ENCODE measurements around the gene RNF32. TPM values are rescaled to one million over a fixed set of nuclear protein-coding genes. Genes with fewer than 3 reads are reported as not detected.

Gene RNF32
- polyA plus RNA-seq, 3 donors, result 0.03 to 0.13 TPM; not detected in 1

DNA sequence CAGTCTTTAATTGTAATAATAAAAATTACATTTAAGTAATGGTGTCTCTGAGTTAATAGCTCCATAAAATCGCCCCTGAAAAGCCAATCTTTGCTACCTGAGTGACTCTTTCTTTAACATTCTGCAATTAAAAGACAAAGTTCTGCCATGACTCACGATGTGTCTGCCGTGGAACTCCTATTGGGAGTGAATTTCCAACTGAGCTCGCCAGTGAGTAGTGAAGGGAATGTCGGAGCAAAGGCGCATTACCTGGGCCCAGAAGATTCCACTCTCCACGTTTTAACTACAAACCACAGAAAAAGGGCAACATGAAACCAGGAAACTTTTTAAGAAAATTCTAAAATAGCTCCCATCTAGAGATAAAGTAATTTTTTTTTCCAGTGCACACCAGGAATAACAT, 36.9 kb upstream of the RNF32 start:
- H2AFZ ChIP-seq (ENCODE audit: insufficient read depth, low read depth, low read length, poor library complexity, severe bottlenecking), result no peak overlapping the region
- Mint-ChIP-seq H3K4me3 (no peak overlapping the region), H3K27me3 (ENCODE audit: low read depth in 3 of 3) (peaks cover 15 to 36% (median 20%) of the 10 kb centered on the region in 3 donors), H3K36me3 (no peaks in the 10 kb centered on the region), H3K9me3 (peaks cover 0 to 6% (median 1%) of the 10 kb centered on the region in 7 donors), H3K27ac (no peak overlapping the region), H3K4me1 (peaks cover 2% of the 10 kb centered on the region)
- no peak overlapping the region for H3K4me2 ChIP-seq (replicated peaks; ENCODE audit: extremely low read depth, low read length, poor library complexity, severe bottlenecking)
- no peaks in the 10 kb centered on the region for H3K9me3 ChIP-seq (replicated peaks in 1 of 2; ENCODE audit: control insufficient read depth in 1 of 2, insufficient read depth in 1 of 2, low read length in 2 of 2)
- H3K4me3 ChIP-seq (replicated peaks in 1 of 3; ENCODE audit: low read depth in 2 of 3, low read length in 3 of 3), result no peak overlapping the region
- no peak for DNase-seq
- WGBS (ENCODE audit: insufficient coverage), result no CpG with 5 or more reads among the region's 7 CpGs
- intact Hi-C loops (cut with micrococcal nuclease), result no loop called here
- H3K36me3 ChIP-seq (replicated peaks in 1 of 2; ENCODE audit: control insufficient read depth in 1 of 2, insufficient read depth in 2 of 2, low read length in 2 of 2), result no peaks in the 10 kb centered on the region
- TF ChIP-seq, protein P1, sequence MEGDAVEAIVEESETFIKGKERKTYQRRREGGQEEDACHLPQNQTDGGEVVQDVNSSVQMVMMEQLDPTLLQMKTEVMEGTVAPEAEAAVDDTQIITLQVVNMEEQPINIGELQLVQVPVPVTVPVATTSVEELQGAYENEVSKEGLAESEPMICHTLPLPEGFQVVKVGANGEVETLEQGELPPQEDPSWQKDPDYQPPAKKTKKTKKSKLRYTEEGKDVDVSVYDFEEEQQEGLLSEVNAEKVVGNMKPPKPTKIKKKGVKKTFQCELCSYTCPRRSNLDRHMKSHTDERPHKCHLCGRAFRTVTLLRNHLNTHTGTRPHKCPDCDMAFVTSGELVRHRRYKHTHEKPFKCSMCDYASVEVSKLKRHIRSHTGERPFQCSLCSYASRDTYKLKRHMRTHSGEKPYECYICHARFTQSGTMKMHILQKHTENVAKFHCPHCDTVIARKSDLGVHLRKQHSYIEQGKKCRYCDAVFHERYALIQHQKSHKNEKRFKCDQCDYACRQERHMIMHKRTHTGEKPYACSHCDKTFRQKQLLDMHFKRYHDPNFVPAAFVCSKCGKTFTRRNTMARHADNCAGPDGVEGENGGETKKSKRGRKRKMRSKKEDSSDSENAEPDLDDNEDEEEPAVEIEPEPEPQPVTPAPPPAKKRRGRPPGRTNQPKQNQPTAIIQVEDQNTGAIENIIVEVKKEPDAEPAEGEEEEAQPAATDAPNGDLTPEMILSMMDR (IDR thresholded peaks at IDR 0.05), result no peak
- H4K20me1 ChIP-seq (ENCODE audit: insufficient read depth, low read length), result no peaks in the 10 kb centered on the region
- no peak overlapping the region for H3K9ac ChIP-seq (ENCODE audit: insufficient read depth, low read length, poor library complexity, severe bottlenecking)
- H3K4me1 ChIP-seq (ENCODE audit: control insufficient read depth in 1 of 2, insufficient read depth in 2 of 2, low read length in 2 of 2), result peaks cover 4 to 5% of the 10 kb centered on the region in 2 donors
- H3K27me3 ChIP-seq (ENCODE audit: control insufficient read depth in 2 of 2, insufficient read depth in 2 of 2, low read length in 2 of 2), result peaks cover 0 to 13% of the 10 kb centered on the region in 2 donors
- no peaks in the 10 kb centered on the region for H3K79me2 ChIP-seq (ENCODE audit: insufficient read depth, low read length)
- H3K27ac ChIP-seq (ENCODE audit: low read depth in 1 of 2, low read length in 2 of 2), result no peak overlapping the region

DNA sequence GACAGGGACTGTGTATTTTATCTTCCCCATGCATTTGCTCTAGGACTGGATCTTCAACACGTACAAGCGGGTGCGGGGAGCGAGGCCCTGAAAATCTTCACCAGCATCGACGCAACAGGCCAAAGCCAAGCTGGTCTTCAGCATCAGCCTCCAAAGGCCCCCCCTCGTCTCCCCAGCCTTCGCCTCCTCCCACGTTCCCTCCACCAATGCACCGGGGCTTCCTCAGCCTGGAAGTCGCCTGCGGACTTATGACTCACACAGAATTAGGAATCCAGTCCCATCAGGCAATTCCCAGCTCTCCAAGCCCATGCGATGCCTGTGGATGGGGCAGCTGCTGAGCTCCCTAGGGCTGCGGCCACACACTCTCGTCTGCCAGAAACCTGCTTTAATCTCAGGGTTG, 36.3 kb upstream of the RNF32 start:
- H3K36me3 ChIP-seq (replicated peaks in 1 of 2; ENCODE audit: control insufficient read depth in 1 of 2, insufficient read depth in 2 of 2, low read length in 2 of 2), result no peaks in the 10 kb centered on the region
- no peak for DNase-seq
- no peak overlapping the region for H3K4me3 ChIP-seq (replicated peaks in 1 of 3; ENCODE audit: low read depth in 2 of 3, low read length in 3 of 3)
- peaks cover 3 to 20% of the 10 kb centered on the region in 2 donors for H3K27me3 ChIP-seq (ENCODE audit: control insufficient read depth in 2 of 2, insufficient read depth in 2 of 2, low read length in 2 of 2)
- no peak overlapping the region for H3K4me2 ChIP-seq (replicated peaks; ENCODE audit: extremely low read depth, low read length, poor library complexity, severe bottlenecking)
- no peaks in the 10 kb centered on the region for H3K79me2 ChIP-seq (ENCODE audit: insufficient read depth, low read length)
- H4K20me1 ChIP-seq (ENCODE audit: insufficient read depth, low read length), result no peaks in the 10 kb centered on the region
- no peak overlapping the region for H3K9ac ChIP-seq (ENCODE audit: insufficient read depth, low read length, poor library complexity, severe bottlenecking)
- intact Hi-C loops (cut with micrococcal nuclease), result no loop called here
- H3K27me3 Mint-ChIP-seq (ENCODE audit: low read depth in 3 of 3), result peaks cover 20 to 43% (median 25%) of the 10 kb centered on the region in 3 donors
- H2AFZ ChIP-seq (ENCODE audit: insufficient read depth, low read depth, low read length, poor library complexity, severe bottlenecking), result no peak overlapping the region
- 87% methylated on average over 15 of the region's 15 CpGs for WGBS (ENCODE audit: insufficient coverage)
- peaks cover 2% of the 10 kb centered on the region for H3K4me1 Mint-ChIP-seq
- no peaks in the 10 kb centered on the region for H3K36me3 Mint-ChIP-seq
- TF ChIP-seq, protein P1 (IDR thresholded peaks at IDR 0.05), result no peak
- H3K27ac ChIP-seq (ENCODE audit: low read depth in 1 of 2, low read length in 2 of 2), result no peak overlapping the region
- peaks cover 4 to 5% of the 10 kb centered on the region in 2 donors for H3K4me1 ChIP-seq (ENCODE audit: control insufficient read depth in 1 of 2, insufficient read depth in 2 of 2, low read length in 2 of 2)
- H3K4me3 Mint-ChIP-seq, result no peak overlapping the region
- H3K9me3 ChIP-seq (replicated peaks in 1 of 2; ENCODE audit: control insufficient read depth in 1 of 2, insufficient read depth in 1 of 2, low read length in 2 of 2), result no peaks in the 10 kb centered on the region
- H3K27ac Mint-ChIP-seq, result no peak overlapping the region
- H3K9me3 Mint-ChIP-seq, result peaks cover 0 to 7% (median 1%) of the 10 kb centered on the region in 7 donors
